ENCODE results near the gene PSMG3.

- TF ChIP-seq CTCF (IDR thresholded peaks at IDR 0.05): no peak
- no peak for TF ChIP-seq POLR2A (IDR thresholded peaks at IDR 0.05)
These were observed 15.3 kb downstream of the PSMG3 start for GRCh38 chr7:1554333-1555045.

Data from prostate gland (tissue), 2 donors.